GM12874 (cell line): ENCODE data around the gene DCAF8.

Experiments used
- CTCF ChIP-seq: IDR thresholded peaks from 2 replicates; pipeline ENCODE4 v1.5.1; 2011; ENCODE audit warnings: low read depth, mild to moderate bottlenecking, control low read depth, low read length, moderate library complexity; ENCODE audit not compliant: insufficient read depth

DCAF8 gene

GRCh38 chr1:160210561-160210960, 51.8 kb downstream of the DCAF8 start:
- no peak for TF ChIP-seq CTCF

- TF ChIP-seq CTCF, result no peak
Observed at GRCh38 chr1:160209321-160210046, 52.9 kb downstream of the DCAF8 start.

- no peak for TF ChIP-seq CTCF
Observed at GRCh38 chr1:160208557-160209320, 53.6 kb downstream of the DCAF8 start.

GRCh38 chr1:160207771-160208556, 54.4 kb downstream of the DCAF8 start:
- no peak for TF ChIP-seq CTCF

GRCh38 chr1:160207118-160207650, 55.2 kb downstream of the DCAF8 start:
- TF ChIP-seq CTCF, result no peak

- TF ChIP-seq CTCF, result no peak
Observed at GRCh38 chr1:160206421-160207117, 55.8 kb downstream of the DCAF8 start.
